ENCODE data around the gene BCORL1. TPM values are rescaled to one million over a fixed set of nuclear protein-coding genes. Genes with fewer than 3 reads are reported as not detected.

Gene BCORL1
- total and polyA plus RNA-seq, 2 of the 4 experiments (the other 2 are of a cell fraction): 0.54 to 1.6 TPM

- in situ Hi-C loops (cut with MboI; ENCODE audit: low sequenced_read_pairs): no loop called here
- ChIA-PET CTCF (no interaction called here), POLR2A (ENCODE audit: unreplicated experiment) (no interaction called here)
- Histone ChIP-seq H3K14ac (replicated peaks; ENCODE audit: low read depth, low read length) (no peak overlapping the region), H3K79me1 (ENCODE audit: low read depth in 1 of 2, low read length in 2 of 2) (no peaks in the 10 kb centered on the region), H3K4me3 (ENCODE audit: insufficient read depth, low read depth, low read length) (no peak overlapping the region), H2BK5ac (ENCODE audit: low read depth, low read length, poor library complexity, severe bottlenecking) (no peak overlapping the region), H4K20me1 (ENCODE audit: insufficient read depth, low read length) (no peaks in the 10 kb centered on the region), H2AFZ (replicated peaks; ENCODE audit: low read length, poor library complexity) (no peak overlapping the region), H3K9me1 (ENCODE audit: insufficient read depth, low read length) (no peaks in the 10 kb centered on the region), H2AK5ac (ENCODE audit: low read depth, low read length) (no peak overlapping the region), H3K27me3 (ENCODE audit: control insufficient read depth, insufficient read depth, low read length) (no peaks in the 10 kb centered on the region), H4K91ac (ENCODE audit: insufficient read depth, low read depth, low read length) (no peak overlapping the region), H2BK20ac (ENCODE audit: low read depth, low read length) (no peak overlapping the region), H3K4ac (ENCODE audit: low read depth, low read length) (no peak overlapping the region), H2AK9ac (replicated peaks; ENCODE audit: low read depth, low read length, poor library complexity) (no peak overlapping the region), H3K4me2 (ENCODE audit: low read depth, low read length) (no peak overlapping the region), H4K8ac (ENCODE audit: low read depth in 2 of 2, low read length in 2 of 2) (no peak overlapping the region), H3K23ac (ENCODE audit: low read depth, low read length) (no peak overlapping the region), H3K18ac (ENCODE audit: low read depth, low read length) (no peak overlapping the region), H3K56ac (ENCODE audit: extremely low read depth, insufficient read depth, low read length) (no peak overlapping the region), H3K9me3 (ENCODE audit: control insufficient read depth, insufficient read depth, low read length) (no peaks in the 10 kb centered on the region), H3K4me1 (ENCODE audit: control insufficient read depth, insufficient read depth, low read length) (no peaks in the 10 kb centered on the region), H2BK120ac (ENCODE audit: low read depth, low read length) (no peak overlapping the region), H4K5ac (ENCODE audit: low read depth, low read length) (no peak overlapping the region), H3K36me3 (ENCODE audit: control insufficient read depth, insufficient read depth, low read length) (0 out of 2 replicates have a peak, but pooled peaks cover 2% of the 10 kb centered on the region), H2BK15ac (ENCODE audit: low read depth, low read length) (no peak overlapping the region), H3K27ac (ENCODE audit: insufficient read depth, low read length) (no peak overlapping the region), H3K9ac (ENCODE audit: low read depth, low read length) (no peak overlapping the region)
- DNase-seq (no peak), ATAC-seq (ENCODE audit: low read depth) (no peak)
- intact Hi-C loops (cut with micrococcal nuclease): no loop called here
- no CpG with 5 or more reads among the region's 13 CpGs for WGBS, 2 experiments (ENCODE audit: extremely low coverage in 2 of 2, insufficient read length in 1 of 2)
- TF ChIP-seq NFE2L2 (IDR thresholded peaks at IDR 0.05; ENCODE audit: low read depth, low read length) (no peak), SMC3 (IDR thresholded peaks at IDR 0.05; ENCODE audit: low read depth, low read length) (no peak), FOS (IDR thresholded peaks at IDR 0.05; ENCODE audit: low read depth, low read length) (no peak), MAFK (IDR thresholded peaks at IDR 0.05; ENCODE audit: low read depth, low read length) (no peak), CTCF (conservative IDR thresholded peaks at IDR 0.05; ENCODE audit: low read depth, low read length) (no peak), RCOR1 (IDR thresholded peaks at IDR 0.05; ENCODE audit: insufficient replicate concordance, low read length) (no peak), POLR2A (IDR thresholded peaks at IDR 0.05; ENCODE audit: low read depth, low read length) (no peak), USF2 (IDR thresholded peaks at IDR 0.05; ENCODE audit: low read depth, low read length) (no peak), CHD1 (IDR thresholded peaks at IDR 0.05; ENCODE audit: low read depth, low read length) (no peak), BHLHE40 (IDR thresholded peaks at IDR 0.05; ENCODE audit: low read depth, low read length) (no peak)
- dilution Hi-C loops (cut with HindIII; ENCODE audit: low sequenced_read_pairs, unreplicated experiment): no loop called here
- no TSS peak for BruUV-seq (replicated peaks)
Observed at GRCh38 chrX:130005089-130005807, 22.8 kb downstream of the BCORL1 start.

Measured in IMR-90 (cell line).